HG02973 (cell line): ENCODE data around the gene RASSF5.

Experiments
- ATAC-seq: cut with Tn5 transposase; IDR thresholded peaks from one replicate; pipeline ENCODE4 v1.9.1; 2021; ENCODE audit warnings: moderate library complexity; ENCODE audit not compliant: unreplicated experiment

The RASSF5 gene, protein sequence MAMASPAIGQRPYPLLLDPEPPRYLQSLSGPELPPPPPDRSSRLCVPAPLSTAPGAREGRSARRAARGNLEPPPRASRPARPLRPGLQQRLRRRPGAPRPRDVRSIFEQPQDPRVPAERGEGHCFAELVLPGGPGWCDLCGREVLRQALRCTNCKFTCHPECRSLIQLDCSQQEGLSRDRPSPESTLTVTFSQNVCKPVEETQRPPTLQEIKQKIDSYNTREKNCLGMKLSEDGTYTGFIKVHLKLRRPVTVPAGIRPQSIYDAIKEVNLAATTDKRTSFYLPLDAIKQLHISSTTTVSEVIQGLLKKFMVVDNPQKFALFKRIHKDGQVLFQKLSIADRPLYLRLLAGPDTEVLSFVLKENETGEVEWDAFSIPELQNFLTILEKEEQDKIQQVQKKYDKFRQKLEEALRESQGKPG

DNA sequence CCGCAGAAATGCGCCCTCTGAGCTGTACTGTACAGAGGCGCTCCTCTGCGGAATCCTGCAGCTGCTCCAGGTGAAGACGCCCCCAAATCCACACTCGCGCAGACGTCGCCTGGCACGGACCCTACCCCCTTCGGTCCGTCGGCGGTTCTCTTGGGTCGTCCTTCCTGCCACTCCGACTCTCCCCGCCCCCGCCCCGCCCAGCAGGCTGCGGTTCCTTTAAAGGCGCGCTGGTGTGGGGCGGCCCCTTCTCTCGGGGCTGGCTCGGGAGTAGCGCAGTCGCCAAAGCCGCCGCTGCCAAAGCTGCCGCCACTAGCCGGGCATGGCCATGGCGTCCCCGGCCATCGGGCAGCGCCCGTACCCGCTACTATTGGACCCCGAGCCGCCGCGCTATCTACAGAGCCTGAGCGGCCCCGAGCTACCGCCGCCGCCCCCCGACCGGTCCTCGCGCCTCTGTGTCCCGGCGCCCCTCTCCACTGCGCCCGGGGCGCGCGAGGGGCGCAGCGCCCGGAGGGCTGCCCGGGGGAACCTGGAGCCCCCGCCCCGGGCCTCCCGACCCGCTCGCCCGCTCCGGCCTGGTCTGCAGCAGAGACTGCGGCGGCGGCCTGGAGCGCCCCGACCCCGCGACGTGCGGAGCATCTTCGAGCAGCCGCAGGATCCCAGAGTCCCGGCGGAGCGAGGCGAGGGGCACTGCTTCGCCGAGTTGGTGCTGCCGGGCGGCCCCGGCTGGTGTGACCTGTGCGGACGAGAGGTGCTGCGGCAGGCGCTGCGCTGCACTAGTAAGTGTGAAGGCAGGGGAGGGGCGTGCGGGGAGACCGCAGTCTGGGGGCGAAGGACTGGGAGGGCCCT is at the start of gene RASSF5:
Gene RASSF5 (plus strand): TSS at position 248 of the 846 bp plus-strand sequence. CDS start 72 bp downstream, at position 320.
- peak; percentile 32 for ATAC-seq

GRCh38 chr1:206459703-206460102 is 47.6 kb upstream of the RASSF5 start:
- ATAC-seq, result no peak

DNA sequence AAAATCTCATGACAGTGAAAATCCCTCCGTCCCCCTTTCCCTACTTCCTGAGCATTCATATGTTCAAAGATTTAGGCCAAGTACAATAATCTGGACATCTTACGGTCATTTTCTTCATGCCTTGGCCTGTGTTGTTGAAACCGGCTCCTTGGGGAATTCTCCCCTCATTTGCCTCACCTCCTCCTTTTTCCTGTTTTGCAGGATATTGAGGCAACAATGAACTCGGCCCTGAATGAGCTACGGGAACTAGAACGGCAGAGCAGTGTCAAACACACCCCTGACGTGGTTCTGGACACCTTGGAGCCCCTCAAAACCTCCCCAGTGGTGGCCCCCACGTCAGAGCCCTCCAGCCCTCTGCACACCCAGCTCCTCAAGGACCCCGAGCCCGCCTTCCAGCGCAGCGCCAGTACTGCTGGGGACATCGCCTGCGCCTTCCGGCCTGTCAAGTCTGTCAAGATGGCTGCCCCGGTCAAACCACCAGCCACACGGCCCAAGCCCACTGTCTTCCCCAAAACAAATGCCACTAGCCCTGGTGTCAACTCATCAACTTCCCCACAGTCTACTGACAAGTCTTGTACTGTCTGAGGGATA is 46.4 kb upstream of the RASSF5 start:
- no peak for ATAC-seq

GRCh38 chr1:206461602-206462455 is 45.5 kb upstream of the RASSF5 start:
- ATAC-seq, result peak; percentile 47

- ATAC-seq, result no peak
These were observed 44.2 kb upstream of the RASSF5 start for GRCh38 chr1:206463137-206463536.

DNA sequence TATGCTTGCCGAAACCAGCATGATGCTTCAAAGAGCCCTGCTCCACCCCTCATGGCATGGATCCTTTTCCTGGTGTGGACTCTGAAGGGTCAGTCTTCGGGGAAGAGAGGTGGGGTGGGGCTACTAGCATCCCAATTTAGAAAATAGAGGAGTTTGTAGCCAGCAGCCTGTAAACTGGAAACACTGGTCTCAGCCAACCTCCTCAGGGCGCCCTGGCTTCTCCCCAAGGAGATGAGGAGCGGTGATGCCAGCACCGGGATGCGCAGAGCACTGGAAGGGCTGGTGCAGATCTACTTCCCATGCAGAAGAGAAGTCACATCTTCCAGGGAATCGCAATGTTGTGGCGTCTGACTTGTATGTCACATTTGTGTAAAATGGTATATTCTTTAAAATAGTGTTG is 43.4 kb upstream of the RASSF5 start:
- no peak for ATAC-seq

GRCh38 chr1:206464456-206464964 is 42.8 kb upstream of the RASSF5 start:
- ATAC-seq, result no peak

DNA sequence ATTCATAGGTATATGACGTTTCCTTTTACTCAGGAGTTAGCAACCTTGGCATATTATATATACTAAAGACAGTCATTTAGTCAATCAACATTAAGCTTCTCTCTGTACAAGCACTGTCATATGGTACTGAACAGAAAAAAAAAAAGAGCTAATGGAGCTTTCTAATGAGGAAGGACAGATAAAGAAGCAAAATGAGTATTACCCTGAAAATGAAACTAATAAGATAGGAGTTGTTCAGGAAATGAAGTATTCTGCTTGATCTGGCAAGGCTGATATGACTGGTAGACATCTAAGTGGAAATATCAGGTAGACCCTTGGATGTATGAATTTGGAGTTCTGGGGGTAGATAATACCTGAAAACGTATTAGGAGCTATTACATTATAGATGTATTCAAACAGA is 41.4 kb upstream of the RASSF5 start:
- peak; percentile 44 for ATAC-seq

GRCh38 chr1:206466840-206467649 is 40.3 kb upstream of the RASSF5 start:
- ATAC-seq, result no peak

- no peak for ATAC-seq
These were observed 39.4 kb upstream of the RASSF5 start for GRCh38 chr1:206467915-206468314.

- no peak for ATAC-seq
These were observed 38.8 kb upstream of the RASSF5 start for GRCh38 chr1:206468571-206468970.

- ATAC-seq, result no peak
These were observed 37.9 kb upstream of the RASSF5 start for GRCh38 chr1:206469411-206469932.

- peak; percentile 35 for ATAC-seq
These were observed 37.2 kb upstream of the RASSF5 start, which contains the start of gene IKBKE for GRCh38 chr1:206469933-206470691. Gene IKBKE (plus strand): TSS chr1:206470476. CDS start chr1:206473228, 2,752 bp downstream.

DNA sequence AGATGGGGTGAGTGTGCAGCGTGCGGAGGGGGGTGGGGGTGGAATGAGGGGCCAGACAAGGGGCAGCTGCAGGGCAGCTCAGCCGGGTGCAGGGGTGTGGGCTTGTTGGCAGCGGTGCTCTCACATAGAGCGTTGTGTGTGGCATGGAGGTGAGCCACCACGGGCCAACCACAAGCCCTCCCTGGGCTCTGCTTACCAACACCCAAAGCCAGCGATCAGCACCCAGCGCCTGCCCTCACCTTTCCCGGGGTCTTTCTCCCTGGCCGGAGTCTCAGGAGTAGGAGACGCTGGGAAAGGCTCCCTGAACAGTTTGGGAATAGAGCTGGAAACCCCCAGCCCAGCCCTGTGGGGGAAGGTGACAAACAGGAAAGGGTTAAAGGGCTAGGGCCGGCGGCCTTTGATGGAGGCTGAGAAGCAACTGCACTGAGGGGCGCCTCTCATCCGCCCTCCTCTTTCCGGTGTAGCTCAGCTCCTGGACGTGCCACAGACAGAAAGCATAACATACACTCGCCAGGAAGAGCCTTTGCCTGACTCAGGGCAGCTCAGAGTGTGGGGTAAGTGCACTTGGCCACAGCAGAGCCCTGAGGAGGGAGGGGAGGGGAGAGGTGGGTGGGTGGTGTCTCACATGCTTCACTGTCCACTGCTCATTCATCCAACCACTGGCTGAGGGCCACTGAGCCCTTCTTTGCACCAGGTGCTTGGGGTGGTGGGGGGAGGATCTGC is 36.5 kb upstream of the RASSF5 start:
- no peak for ATAC-seq

DNA sequence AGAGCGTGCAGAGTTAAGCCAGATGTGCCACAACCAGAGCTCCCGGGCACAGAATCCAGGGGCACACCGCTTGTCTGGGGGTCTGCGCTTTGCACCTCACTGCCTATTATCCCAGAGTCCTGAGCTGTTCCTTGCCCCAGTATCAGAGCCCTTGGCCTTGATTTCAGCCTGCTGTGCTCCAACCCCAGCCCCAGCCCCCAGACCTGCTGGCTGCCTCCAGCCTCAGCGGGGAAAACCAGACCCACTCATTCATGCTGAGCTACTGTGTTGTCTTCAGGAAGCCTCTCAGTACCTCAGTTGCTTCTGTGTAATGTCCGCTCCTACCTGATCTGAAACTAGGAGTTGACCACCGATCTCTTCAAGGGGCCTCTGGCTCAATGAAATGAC is 35.9 kb upstream of the RASSF5 start:
- ATAC-seq, result no peak

DNA sequence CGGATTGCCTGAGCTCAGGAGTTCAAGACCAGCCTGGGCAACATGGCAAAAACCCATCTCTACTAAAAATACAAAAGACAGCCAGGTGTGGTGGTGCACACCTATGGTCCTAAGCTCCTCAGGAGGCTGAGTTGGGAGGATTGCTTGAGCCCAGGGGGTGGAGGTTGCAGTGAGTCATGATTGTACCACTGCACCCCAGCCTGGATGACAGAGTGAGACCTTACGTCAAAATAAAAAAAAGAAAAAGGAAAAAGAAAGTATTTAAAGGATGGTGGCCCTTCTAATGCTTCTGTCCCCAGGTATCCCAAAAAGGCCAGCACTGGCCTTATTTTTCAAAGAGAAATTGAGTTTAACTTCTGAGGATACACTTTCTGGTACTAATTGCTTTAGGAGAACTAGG is 35.3 kb upstream of the RASSF5 start:
- no peak for ATAC-seq

DNA sequence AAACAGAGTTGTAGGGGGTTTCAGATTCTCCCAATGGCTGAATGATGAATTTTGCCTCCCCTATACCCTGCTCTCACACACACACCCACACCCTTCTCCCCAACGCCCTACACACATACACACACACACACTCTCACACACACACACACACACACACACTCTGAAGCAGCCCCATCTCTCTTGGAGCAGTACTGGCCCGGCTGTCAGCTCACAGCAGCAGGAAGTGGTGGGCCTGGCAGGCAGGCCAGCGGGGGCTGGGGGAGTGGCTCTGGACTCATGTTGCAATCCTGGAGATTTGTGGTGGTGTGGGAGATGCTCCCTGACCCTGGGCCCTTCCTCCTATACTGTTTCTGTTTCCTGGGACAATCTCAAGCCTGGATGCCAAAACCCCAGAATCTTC is 34.9 kb upstream of the RASSF5 start:
- ATAC-seq, result no peak

DNA sequence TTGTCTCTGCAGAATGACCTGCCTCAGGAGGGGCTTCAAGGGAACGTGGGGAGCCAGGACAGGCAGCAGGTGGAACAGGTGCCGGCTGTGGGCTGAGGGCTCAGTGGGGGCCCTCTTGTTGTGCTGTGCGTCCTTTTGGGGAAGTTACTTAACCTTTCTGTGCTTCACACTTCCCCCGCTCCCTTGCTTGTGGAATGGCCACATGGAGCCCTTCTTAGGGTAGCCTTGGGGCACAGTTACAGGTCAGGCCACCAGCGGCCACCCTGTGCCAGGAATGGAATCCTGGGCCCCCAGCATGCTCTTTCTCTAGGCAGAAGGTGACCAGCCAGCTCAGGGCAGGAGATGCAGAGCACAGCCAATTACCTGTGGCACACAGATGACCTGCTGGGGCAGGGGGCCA is 34.4 kb upstream of the RASSF5 start:
- no peak for ATAC-seq
